C4-2B (cell line): ENCODE results near the gene DYNLL1.

ENCODE experiments used
- H3K27ac ChIP-seq: fragments of 450-650 bp; 2 replicates; pipeline ENCODE4 v1.5.1; 2017
- CTCF ChIP-seq: fragments of 450-650 bp; conservative IDR thresholded peaks from 2 replicates; pipeline ENCODE4 v1.5.1; 2017; ENCODE audit warnings: mild to moderate bottlenecking
- ZFX ChIP-seq: fragments of 450-650 bp; IDR thresholded peaks from 2 replicates; pipeline ENCODE4 v1.6.1; 2017

The DYNLL1 gene

GRCh38 chr12:120468821-120469449 lies 27.0 kb upstream of the DYNLL1 start:
- 0 out of 2 replicates have a peak, but pooled peaks have one; percentile 5 for TF ChIP-seq ZFX
- no peak for TF ChIP-seq CTCF
- H3K27ac ChIP-seq = peak overlapping the region; percentile 96

- TF ChIP-seq ZFX (peak; percentile 67), CTCF (peak; percentile 92)
- H3K27ac ChIP-seq = peak within 1 kb of the TSS; percentile 96
Observed at GRCh38 chr12:120469450-120470149, 26.3 kb upstream of the DYNLL1 start, which contains the start of gene SRSF9. TSS of gene SRSF9 (minus strand) at chr12:120469748. CDS start at chr12:120469609, 139 bp downstream.

GRCh38 chr12:120470150-120470784 lies 25.6 kb upstream of the DYNLL1 start:
- TF ChIP-seq CTCF (no peak), ZFX (peak; percentile 47; the same call in 1 of the 2 replicates)
- H3K27ac ChIP-seq = peak overlapping the region; percentile 96

- TF ChIP-seq CTCF (no peak), ZFX (no peak)
- H3K27ac ChIP-seq = no peak overlapping the region
Observed at GRCh38 chr12:120472521-120472920, 23.4 kb upstream of the DYNLL1 start.

- TF ChIP-seq ZFX (no peak), CTCF (no peak)
- H3K27ac ChIP-seq = peak overlapping the region; percentile 74
Observed at GRCh38 chr12:120473807-120474615, 21.9 kb upstream of the DYNLL1 start.

- H3K27ac ChIP-seq = peak overlapping the region; percentile 74
- no peak for TF ChIP-seq ZFX
- TF ChIP-seq CTCF = no peak
Observed at GRCh38 chr12:120474616-120474960, 21.3 kb upstream of the DYNLL1 start.
